Parathyroid adenoma (tissue), 2 donors: Measurements from ENCODE around the gene CACNA1I.

ENCODE experiments used
- H2AFZ ChIP-seq: fragments of 300-600 bp; sonication (generic); one replicate; pipeline ENCODE4 v1.7.0; 2017; ENCODE audit warnings: antibody characterized with exemption, mild to moderate bottlenecking
- H3K27ac ChIP-seq: fragments of 300-600 bp; sonication (generic); one replicate; pipeline ENCODE4 v1.7.0; 2017
- H3K27me3 ChIP-seq: fragments of 300-600 bp; sonication (generic); one replicate; pipeline ENCODE4 v1.7.0; 2017; ENCODE audit warnings: low read length; ENCODE audit not compliant: control insufficient read depth, insufficient read depth
- H3K36me3 ChIP-seq: fragments of 300-600 bp; sonication (generic); one replicate; pipeline ENCODE4 v1.7.0; 2017; ENCODE audit warnings: low read length; ENCODE audit not compliant: control insufficient read depth, insufficient read depth
- H3K4me1 ChIP-seq: fragments of 300-600 bp; sonication (generic); one replicate; pipeline ENCODE4 v1.7.0; 2017; ENCODE audit warnings: control low read depth
- H3K4me2 ChIP-seq: fragments of 300-600 bp; sonication (generic); one replicate; pipeline ENCODE4 v1.7.0; 2017; ENCODE audit warnings: low read length
- H3K4me3 ChIP-seq: fragments of 300-600 bp; sonication (generic); one replicate; pipeline ENCODE4 v1.7.0; 2017; ENCODE audit warnings: low read depth, low read length
- H3K79me2 ChIP-seq: fragments of 300-600 bp; sonication (generic); one replicate; pipeline ENCODE4 v1.7.0; 2017; ENCODE audit warnings: control low read depth
- H3K9ac ChIP-seq: fragments of 300-600 bp; sonication (generic); one replicate; pipeline ENCODE4 v1.7.0; 2017; ENCODE audit warnings: mild to moderate bottlenecking
- H3K9me3 ChIP-seq: fragments of 300-600 bp; sonication (generic); one replicate; pipeline ENCODE4 v1.7.0; 2017; ENCODE audit warnings: low read length; ENCODE audit not compliant: control insufficient read depth
- CTCF ChIP-seq: fragments of 300-600 bp; sonication (generic); IDR thresholded peaks from one replicate; pipeline ENCODE4 v1.7.0; 2017; ENCODE audit warnings: antibody characterized with exemption, mild to moderate bottlenecking
- donor health status: primary hyperparathyroidism.

Gene CACNA1I

GRCh38 chr22:39583066-39583667, 12.6 kb downstream of the CACNA1I start:
- H3K27me3 ChIP-seq, result no peaks in the 10 kb centered on the region
- H3K36me3 ChIP-seq, result no peaks in the 10 kb centered on the region
- H3K79me2 ChIP-seq, result no peaks in the 10 kb centered on the region
- H3K4me3 ChIP-seq, result no peak overlapping the region
- no peaks in the 10 kb centered on the region for H3K4me1 ChIP-seq
- TF ChIP-seq CTCF, result no peak
- H3K9me3 ChIP-seq, result no peaks in the 10 kb centered on the region
- H3K27ac ChIP-seq, result no peak overlapping the region
- H3K9ac ChIP-seq, result no peak overlapping the region
- H2AFZ ChIP-seq, result no peak overlapping the region
- no peak overlapping the region for H3K4me2 ChIP-seq

- no peaks in the 10 kb centered on the region for H3K9me3 ChIP-seq
- H3K79me2 ChIP-seq, result no peaks in the 10 kb centered on the region
- H3K4me3 ChIP-seq, result no peak overlapping the region
- TF ChIP-seq CTCF, result no peak
- no peak overlapping the region for H2AFZ ChIP-seq
- no peaks in the 10 kb centered on the region for H3K36me3 ChIP-seq
- no peak overlapping the region for H3K27ac ChIP-seq
- no peak overlapping the region for H3K4me2 ChIP-seq
- no peaks in the 10 kb centered on the region for H3K27me3 ChIP-seq
- H3K4me1 ChIP-seq, result no peaks in the 10 kb centered on the region
- H3K9ac ChIP-seq, result no peak overlapping the region
Measured at GRCh38 chr22:39589875-39590274, 19.3 kb downstream of the CACNA1I start.

- H3K9ac ChIP-seq, result no peak overlapping the region
- no peaks in the 10 kb centered on the region for H3K79me2 ChIP-seq
- no peaks in the 10 kb centered on the region for H3K36me3 ChIP-seq
- no peaks in the 10 kb centered on the region for H3K9me3 ChIP-seq
- no peaks in the 10 kb centered on the region for H3K4me1 ChIP-seq
- TF ChIP-seq CTCF, result no peak
- H3K4me2 ChIP-seq, result no peak overlapping the region
- no peaks in the 10 kb centered on the region for H3K27me3 ChIP-seq
- no peak overlapping the region for H3K4me3 ChIP-seq
- H3K27ac ChIP-seq, result no peak overlapping the region
- H2AFZ ChIP-seq, result no peak overlapping the region
Measured at GRCh38 chr22:39592081-39593065, 21.8 kb downstream of the CACNA1I start.

- Histone ChIP-seq H3K27me3 (no peaks in the 10 kb centered on the region), H2AFZ (no peak overlapping the region), H3K9me3 (no peaks in the 10 kb centered on the region), H3K27ac (no peak overlapping the region), H3K4me1 (no peaks in the 10 kb centered on the region), H3K4me3 (no peak overlapping the region), H3K36me3 (no peaks in the 10 kb centered on the region), H3K9ac (no peak overlapping the region), H3K79me2 (no peaks in the 10 kb centered on the region), H3K4me2 (no peak overlapping the region)
- TF ChIP-seq CTCF, result no peak
Measured at GRCh38 chr22:39593066-39593930, 22.7 kb downstream of the CACNA1I start.
